HG03045 (cell line): ENCODE data around the gene FGF14.

Source experiments
- ATAC-seq: cut with Tn5 transposase; IDR thresholded peaks from one replicate; pipeline ENCODE4 v1.9.1; 2021; ENCODE audit warnings: mild to moderate bottlenecking, moderate library complexity; ENCODE audit not compliant: unreplicated experiment

Gene FGF14

GRCh38 chr13:102260256-102260655 is 141.6 kb downstream of the FGF14 start:
- no peak for ATAC-seq

- ATAC-seq: no peak
These were observed 146.4 kb downstream of the FGF14 start for GRCh38 chr13:102255409-102255808.

GRCh38 chr13:102251817-102252216 is 150.0 kb downstream of the FGF14 start:
- ATAC-seq: no peak

DNA sequence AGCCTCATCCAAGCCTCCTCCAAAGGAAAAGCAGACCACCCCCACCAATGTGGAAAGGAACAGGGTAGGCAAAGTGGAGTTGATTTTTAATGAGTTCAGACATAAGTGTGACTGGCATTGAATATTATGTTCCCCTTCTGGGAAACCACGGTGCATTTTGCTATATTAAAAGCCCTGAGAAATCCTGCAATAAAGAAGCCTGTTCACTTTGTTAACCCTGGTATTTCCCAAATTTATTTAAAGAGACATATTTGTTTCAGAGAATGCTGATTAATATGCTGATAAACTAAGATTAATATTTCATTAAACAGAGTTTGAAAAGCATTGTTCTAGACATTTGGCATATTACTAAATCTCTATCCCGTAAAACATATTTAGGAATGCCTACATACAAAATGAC is 151.4 kb downstream of the FGF14 start:
- no peak for ATAC-seq

DNA sequence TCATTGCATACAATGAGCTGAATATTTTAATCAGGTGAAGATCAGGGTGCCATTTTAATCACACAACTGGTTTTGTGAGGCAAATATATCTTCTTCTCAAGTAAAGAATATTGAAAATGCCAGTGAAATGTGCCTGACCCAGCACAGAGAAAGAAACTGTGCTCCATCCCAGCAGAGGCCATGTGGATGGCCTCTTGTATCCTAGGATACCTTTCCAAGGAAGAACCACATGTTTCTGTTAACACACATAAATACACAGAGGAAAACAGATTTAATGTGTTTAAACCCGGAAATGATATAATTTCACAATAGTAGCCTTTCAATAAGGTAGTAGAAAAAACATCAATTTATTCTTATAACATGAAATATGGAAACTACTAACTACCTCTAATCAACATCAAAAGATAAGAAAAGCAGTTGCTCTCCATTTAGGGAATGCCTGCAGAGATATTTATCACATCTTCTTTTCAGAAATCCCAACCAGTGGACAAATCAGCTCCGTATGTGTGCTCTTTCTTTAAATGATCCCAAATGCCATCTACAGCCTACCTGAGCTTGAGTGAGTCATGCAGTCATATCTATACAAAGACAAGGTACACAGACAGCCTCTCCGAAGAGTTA is 157.1 kb downstream of the FGF14 start:
- ATAC-seq: no peak

- ATAC-seq: no peak
These were observed 161.7 kb downstream of the FGF14 start for GRCh38 chr13:102240110-102240509.

DNA sequence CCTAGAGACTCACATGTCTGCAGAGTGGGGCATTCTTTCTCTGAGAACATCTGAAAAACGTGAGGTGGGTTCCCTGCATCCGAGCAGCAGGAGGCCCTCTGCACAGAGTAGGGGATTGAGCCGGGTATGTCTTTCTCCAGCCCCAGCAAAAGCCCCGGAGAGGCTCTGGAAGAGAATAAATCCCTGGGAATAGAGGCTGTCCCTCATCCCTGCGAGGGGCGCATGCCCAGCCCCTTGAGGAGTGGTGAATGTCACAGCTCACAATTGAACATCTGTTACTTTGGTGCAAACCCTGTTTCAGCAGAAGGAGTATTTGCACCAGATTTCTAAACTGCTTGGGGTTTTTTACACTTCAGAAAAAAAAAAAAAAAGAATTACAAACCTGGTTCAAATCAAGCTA is 164.6 kb downstream of the FGF14 start:
- no peak for ATAC-seq

DNA sequence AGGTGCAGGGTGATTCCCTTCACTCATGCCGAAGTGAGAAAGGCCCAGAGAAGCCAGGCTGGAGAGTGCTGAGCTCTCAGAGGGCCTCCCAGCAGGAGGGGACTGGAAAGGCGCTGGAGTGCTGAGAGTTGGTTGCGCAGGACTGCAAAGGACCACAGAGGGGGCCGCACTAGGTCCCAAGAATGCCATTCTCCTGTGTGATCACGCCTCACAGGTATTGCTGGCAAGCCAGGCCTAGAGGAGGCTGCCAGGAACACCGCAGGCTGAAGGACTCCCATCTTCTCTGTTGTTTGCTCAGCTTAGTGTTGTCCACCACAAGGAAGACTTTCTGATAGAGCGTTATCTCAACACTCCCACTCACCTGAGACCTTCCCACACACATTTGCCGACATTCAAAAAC is 165.0 kb downstream of the FGF14 start:
- no peak for ATAC-seq

- no peak for ATAC-seq
These were observed 165.5 kb downstream of the FGF14 start for GRCh38 chr13:102236341-102236740.

DNA sequence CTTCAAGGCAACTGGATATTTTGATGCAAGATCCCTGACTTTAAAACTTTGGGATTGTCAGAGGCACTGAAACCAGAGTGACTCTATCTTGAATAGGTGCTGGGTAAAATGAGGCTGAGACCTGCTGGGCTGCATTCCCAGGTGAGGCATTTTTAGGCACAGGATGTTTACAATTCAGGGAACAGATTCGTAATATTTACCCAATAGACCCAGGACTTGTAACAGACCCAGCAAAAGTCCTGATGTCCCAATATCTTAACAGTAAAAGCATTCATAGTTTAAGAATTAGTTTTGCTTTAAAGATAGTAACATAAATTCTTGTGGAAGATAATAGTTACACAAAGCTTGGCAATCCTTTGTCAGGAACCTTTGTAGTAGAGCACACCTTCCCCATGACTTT is 166.2 kb downstream of the FGF14 start:
- ATAC-seq: no peak

- ATAC-seq: no peak
These were observed 167.2 kb downstream of the FGF14 start for GRCh38 chr13:102234618-102235017.

DNA sequence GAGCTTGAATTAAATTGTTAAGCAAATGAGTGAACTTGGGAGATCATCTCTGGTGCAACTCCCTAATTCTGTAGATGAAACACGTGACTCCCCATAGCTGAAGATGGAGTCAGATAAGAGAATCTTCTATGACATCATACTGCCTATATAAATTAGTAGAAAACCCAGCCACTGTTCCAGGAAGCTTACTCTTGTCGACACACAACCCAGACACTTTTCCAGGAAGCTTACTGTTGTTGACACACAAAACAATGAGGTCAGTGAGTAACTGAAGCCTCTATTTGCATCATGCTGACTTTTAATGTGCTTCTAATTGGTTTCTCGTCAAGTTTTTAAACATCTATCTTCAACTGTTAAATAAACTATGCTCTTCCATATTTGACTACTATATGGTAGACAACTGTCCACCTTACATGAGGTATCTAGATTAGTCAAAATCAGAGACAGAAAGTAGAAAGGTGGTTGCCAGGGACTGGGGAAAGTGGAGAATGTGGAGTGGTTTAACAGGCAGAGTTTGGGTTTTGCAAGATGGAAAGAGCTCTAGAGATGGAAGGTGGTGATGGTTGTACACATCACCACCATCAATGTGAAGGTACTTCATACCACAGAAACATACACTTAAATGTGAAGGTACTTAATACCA is 168.2 kb downstream of the FGF14 start:
- no peak for ATAC-seq

DNA sequence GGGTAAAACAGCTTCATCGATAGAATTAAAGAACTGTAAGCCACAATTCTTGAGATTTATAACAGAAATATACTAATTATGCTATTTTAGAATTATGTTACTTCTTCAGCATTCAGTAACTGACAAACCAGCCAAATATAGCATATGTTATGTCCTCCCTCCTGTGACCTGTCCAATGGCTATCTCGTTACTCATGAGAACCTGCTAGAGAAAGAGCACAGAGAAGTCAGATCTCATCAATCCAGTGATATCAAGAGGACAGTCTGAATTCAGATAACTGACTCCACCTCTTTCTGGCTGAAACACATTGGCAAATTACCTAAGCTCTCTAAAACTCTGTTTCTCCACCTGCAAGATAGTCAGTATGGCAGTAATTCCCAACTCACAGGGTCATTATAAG is 170.4 kb downstream of the FGF14 start:
- ATAC-seq: no peak

DNA sequence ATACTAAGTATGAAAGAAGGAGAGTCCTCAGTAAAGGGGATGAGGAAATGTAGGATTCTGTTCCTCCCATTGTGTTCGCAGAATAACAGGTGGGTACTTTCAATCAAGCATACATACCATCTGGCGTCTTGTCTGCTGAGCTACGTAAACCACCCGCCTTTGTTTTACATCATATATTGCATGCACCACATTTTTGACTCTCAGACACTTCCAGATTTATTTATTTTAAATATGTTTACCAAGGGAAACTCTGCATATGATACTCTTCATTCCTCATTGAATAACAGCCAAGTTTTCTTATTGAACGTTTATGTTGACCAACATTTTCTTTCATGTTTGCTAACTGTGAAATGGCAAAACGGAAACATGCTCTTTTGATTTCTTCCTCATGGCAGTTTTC is 174.1 kb downstream of the FGF14 start:
- ATAC-seq: no peak

GRCh38 chr13:102226591-102226990 is 175.3 kb downstream of the FGF14 start:
- no peak for ATAC-seq

GRCh38 chr13:102225892-102226291 is 176.0 kb downstream of the FGF14 start:
- no peak for ATAC-seq

DNA sequence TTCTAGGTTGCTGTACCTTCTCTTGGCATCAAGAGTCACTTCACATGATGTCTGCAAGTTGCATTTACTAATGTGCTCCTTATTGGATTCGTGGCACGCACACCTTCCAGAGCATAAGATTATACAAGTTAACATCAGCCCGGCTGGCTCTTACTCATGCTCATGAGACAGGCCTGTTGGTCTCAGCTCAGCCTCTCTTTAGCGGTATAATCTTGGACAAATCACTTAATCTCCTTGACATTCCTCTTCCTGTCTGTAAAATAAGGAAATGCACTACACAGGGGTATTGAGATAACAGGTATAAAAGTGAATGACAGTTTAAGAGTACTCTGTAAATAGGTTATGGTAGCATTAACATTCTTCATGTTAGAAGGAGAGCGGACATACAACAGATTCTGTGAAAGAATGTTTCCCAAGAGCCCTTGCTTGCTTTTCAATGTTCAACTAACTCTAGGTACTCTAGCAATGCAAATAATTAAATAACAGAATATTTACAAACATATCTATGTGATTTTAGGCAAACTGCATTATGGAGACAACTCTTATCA is 181.1 kb downstream of the FGF14 start:
- no peak for ATAC-seq

GRCh38 chr13:102214956-102215355 is 186.9 kb downstream of the FGF14 start:
- no peak for ATAC-seq

DNA sequence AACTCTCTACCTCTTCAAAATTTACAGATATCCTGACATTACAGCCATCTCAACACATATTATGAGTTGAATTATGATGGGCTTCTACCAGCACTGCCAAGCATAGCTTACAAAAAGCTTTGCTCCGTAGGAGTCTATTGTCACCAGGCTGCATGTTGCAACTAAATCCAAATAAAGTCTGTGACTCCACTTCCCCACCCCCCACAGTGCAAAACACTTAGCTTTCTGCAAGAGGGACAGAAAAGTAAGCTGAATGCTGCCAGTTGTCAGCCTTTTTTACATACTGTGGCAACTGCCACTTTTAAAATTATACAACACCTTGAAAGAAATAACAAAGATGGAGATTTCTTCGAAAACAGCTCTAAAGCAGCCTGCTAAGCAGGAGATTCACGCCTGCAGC is 189.1 kb downstream of the FGF14 start:
- no peak for ATAC-seq

DNA sequence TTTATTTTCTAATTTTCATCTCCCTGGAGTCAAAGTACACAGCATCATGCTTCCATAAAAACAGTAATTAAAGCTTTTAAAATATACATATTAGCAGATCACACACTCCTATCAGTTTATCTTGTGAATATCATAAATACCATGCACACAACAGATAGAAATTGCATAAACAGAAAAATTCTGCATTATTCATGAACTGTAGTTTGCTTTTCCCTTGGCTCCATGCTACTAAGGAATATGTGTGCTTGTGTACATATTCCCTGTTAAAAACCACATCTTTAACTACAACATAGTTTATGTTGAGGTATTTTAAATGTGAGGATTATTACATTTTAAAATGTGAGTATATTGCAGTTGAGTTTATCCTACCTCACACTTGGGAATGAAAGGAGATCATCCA is 193.5 kb downstream of the FGF14 start:
- no peak for ATAC-seq

DNA sequence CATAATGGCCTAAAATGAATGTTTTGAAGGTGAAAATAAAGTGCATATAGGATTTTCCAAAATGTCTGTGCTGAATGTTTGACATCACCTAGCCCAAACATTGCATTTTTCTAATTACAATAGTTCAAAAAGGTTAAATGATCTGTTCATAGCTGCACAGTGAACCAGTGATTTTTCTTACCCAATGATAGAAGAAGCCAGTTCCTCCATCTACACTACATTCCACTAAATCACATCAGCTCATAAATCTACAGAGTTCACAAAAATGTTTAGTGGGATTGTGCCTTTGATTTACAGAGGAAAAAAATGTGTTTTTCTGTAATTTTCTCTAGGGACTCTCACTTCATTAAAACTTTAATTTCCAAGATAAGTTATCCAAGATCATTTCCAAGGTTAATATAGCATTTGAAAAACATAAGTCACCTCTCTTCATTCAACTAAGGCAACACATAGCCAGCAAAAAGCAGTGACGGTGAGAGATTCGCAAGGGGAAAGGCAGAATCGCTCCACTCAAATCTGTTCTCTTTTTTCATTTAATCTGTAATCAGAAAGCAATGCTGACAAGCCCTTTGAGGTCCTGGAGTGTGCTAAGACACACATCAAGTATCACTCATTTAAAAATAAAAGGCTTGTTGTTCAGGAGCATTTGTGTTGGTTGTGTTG is 194.0 kb downstream of the FGF14 start:
- ATAC-seq: no peak

GRCh38 chr13:102203718-102204117 is 198.1 kb downstream of the FGF14 start:
- no peak for ATAC-seq
